Epithelial cell of esophagus (primary cell): ENCODE results near the gene PHACTR1.

ENCODE experiments used
- DNase-seq: peaks from one replicate; pipeline ENCODE4 v3.0.0; 2010; ENCODE audit warnings: low read depth
- H3K4me3 ChIP-seq: 2 replicates; pipeline ENCODE4 v1.5.1; 2011; ENCODE audit warnings: mild to moderate bottlenecking, low read length, control low read depth
- CTCF ChIP-seq: IDR thresholded peaks from 2 replicates; pipeline ENCODE4 v1.5.1; 2011; ENCODE audit warnings: low read depth, mild to moderate bottlenecking, low read length, control low read depth, inconsistent platforms; ENCODE audit not compliant: insufficient read depth; ENCODE audit errors: missing control alignments

The PHACTR1 gene

DNA sequence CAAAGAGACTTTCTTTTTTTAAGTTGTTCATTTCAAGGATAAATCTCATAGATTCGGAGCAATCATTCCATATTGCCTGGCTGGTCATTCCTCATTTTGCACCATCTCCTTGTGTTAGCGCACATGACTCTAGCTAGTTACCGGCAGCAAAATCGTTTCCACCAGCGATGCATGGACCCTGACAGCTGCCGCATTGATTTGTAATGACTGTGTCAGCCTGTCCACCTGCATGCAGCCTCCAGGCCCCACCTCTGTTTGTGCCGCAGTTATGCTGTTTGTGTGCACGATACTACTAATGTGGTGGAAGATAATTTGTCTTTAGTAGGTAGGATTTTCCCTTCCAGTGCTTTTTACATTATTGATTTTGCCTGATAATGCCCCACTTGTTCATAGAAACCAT lies 447.7 kb downstream of the PHACTR1 start:
- no peak overlapping the region for H3K4me3 ChIP-seq
- TF ChIP-seq CTCF: no peak
- no peak for DNase-seq

DNA sequence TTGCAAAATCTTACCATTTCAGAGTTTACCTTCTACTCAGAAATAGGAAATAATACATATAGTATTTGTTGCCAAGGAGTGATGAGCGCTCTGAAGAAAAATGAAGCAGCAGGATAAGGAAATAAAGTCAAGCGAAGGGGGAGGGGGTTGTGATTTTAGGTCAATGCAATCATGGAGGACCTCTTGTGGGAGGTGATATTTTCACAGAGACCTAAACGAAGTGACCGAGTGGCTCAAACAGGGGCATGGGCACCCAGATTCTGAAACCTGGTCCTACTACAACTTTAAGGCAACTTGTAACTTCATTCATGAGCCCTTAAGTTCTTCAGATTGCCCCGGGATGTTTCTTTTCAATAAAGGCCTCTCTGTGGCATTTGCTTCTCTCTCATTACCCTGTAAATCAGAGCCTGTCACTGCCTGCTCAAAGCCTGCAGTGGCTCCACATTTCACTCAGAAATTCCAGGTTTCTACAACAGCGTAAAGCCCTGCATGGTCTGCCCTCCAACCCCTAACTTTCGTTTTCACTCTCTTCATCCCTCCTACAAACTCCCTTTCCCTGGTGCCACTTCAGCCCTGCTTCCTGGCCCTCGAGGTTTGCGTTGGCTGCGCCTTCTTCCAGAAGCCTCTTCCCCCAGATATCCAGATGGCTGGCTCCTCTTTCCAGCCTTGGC lies 449.1 kb downstream of the PHACTR1 start:
- no peak for DNase-seq
- no peak overlapping the region for H3K4me3 ChIP-seq
- no peak for TF ChIP-seq CTCF

- DNase-seq: no peak
- TF ChIP-seq CTCF: no peak
- H3K4me3 ChIP-seq: no peak overlapping the region
These were observed 449.7 kb downstream of the PHACTR1 start for GRCh38 chr6:13166269-13166668.

DNA sequence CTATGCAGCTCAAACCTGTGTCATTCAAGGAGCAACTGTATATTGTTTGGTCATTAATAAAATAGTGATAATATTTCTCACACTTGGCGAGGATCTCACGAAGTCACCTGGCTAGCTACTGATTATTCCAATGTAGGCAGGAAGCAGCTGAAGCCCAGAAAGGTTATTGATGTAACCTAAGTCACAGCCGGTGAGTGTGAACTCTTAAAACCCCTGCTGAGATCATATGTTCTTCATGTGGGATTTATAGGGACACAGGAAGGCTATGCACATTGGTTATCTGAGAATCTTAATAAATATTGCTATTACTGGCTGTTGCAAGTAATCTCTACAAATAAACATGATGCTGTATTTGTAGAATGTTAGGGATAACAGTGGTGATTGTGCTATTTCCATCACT lies 450.3 kb downstream of the PHACTR1 start:
- no peak for TF ChIP-seq CTCF
- no peak for DNase-seq
- no peak overlapping the region for H3K4me3 ChIP-seq

GRCh38 chr6:13172291-13172690 lies 455.7 kb downstream of the PHACTR1 start:
- no peak for DNase-seq
- no peak for TF ChIP-seq CTCF
- no peak overlapping the region for H3K4me3 ChIP-seq

DNA sequence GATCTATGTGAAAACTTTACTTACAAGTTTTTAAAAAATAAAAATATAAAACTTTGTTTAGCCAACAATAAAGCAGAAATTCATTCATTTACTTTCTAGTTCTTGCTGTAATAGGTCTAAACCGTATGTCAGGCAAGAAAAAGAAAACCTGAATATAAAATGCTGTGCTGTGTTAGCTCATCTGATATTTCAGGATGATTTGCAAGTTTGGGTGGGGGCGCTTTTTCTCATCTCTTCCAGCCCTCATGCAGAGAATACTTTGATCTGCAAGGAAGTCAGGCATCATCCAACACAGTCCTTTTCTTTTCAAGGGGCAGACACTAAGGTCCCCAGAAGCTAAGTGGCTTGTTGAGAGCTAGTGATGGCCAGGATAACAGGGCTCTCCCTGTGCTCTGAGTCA lies 458.5 kb downstream of the PHACTR1 start:
- TF ChIP-seq CTCF: no peak

GRCh38 chr6:13175759-13176158 lies 459.2 kb downstream of the PHACTR1 start:
- TF ChIP-seq CTCF: no peak
- DNase-seq: no peak
- no peak overlapping the region for H3K4me3 ChIP-seq

More for the DNA sequence above, 458.5 kb downstream of the PHACTR1 start:
- no peak for DNase-seq
- no peak overlapping the region for H3K4me3 ChIP-seq
